Activated CD4-positive, alpha-beta memory T cell treated with anti-CD3 and anti-CD28 coated beads for 36 hours (primary cell): ENCODE measurements around the gene RSAD1. TPM values are rescaled to one million over a fixed set of nuclear protein-coding genes. Genes with fewer than 3 reads are reported as not detected.
A peak's percentile ranks its signal among the peaks of the same experiment; 100 is the strongest.

Experiments used
- CTCF ChIA-PET: fragments of 350-600 bp; sonication (Branson Sonifier 250); formaldehyde crosslinking; loops from one replicate; lab custom pipeline; 2021; ENCODE audit warnings: antibody characterized with exemption, inconsistent platforms; lab: Charles Lee
- POLR2A ChIA-PET: fragments of 350-600 bp; sonication (Branson Sonifier 250); formaldehyde crosslinking; loops from one replicate; lab custom pipeline; 2021; ENCODE audit warnings: antibody characterized with exemption; lab: Charles Lee
- DNase-seq: peaks from one replicate; pipeline ENCODE4 v3.0.0-alpha.2; 2020
- H3K27ac Mint-ChIP-seq: one replicate; pipeline ENCODE4 v1.8.0; 2021; ENCODE audit warnings: mixed read lengths
- H3K27me3 Mint-ChIP-seq: one replicate; pipeline ENCODE4 v1.8.0; 2021; ENCODE audit warnings: mixed read lengths
- H3K36me3 Mint-ChIP-seq: one replicate; pipeline ENCODE4 v1.8.0; 2021; ENCODE audit warnings: mixed read lengths
- H3K4me1 Mint-ChIP-seq: one replicate; pipeline ENCODE4 v1.8.0; 2021; ENCODE audit warnings: low read depth, mixed read lengths
- H3K4me3 Mint-ChIP-seq: one replicate; pipeline ENCODE4 v1.8.0; 2021; ENCODE audit warnings: mild to moderate bottlenecking, mixed read lengths
- H3K9me3 Mint-ChIP-seq: one replicate; pipeline ENCODE4 v1.8.0; 2021; ENCODE audit warnings: mixed read lengths
- intact Hi-C: fragments of 100-400 bp; cut with micrococcal nuclease; formaldehyde crosslinking; loops from one replicate; pipeline ENCODE4 v1.15.1; 2023
- total RNA-seq, 2 experiments: library from RNA; stranded (reverse); gene quantifications; one replicate each; pipeline ENCODE4 v1.2.3, GENCODE V29; 2021

Gene RSAD1
- total RNA-seq, 2 experiments from 2014 or later: 31.9 to 37.2 TPM

DNA sequence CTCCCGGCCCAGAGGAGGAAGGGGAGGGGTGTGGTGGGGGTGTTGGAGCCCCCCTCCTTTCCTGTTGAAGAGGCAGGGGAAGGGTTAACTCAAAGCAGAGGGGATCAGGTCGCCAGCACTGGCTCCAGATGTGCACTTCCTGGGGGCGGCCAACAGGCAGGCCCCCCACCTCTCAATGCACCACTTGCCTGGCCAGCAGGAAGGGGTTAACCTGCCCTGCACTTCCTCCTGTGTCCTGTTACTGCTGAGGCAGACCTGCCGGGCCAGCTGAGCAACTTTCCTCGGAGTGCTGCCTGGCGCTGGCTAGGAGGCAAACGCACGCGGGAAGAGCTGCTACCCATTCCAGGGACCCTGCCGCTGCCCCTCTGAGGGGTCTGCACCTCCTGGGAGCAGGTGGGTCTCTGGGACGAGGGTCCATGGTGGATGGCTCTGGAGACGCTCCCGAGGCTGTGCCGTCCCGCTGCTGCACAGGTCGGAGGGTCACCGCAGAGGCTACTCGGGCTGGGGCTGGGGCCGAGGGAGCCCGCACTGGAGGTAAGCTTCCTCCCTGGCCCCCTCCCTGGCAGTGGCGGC lies 53.9 kb downstream of the RSAD1 start, which contains the start of gene EPN3:
TSS of gene EPN3 (plus strand) at position 284 of the 573 bp plus-strand sequence. CDS start 3,822 bp downstream, outside the sequence.
- no peak for DNase-seq
- CTCF ChIA-PET: interaction anchor here (0.8 to 1.8 kb wide), 4 partner anchors 21 to 53 kb away, joined by 3 to 5 read pairs (median 3); partner anchors contain the start of gene CACNA1G
- POLR2A ChIA-PET: no interaction called here
- Mint-ChIP-seq H3K27me3 (peaks cover 52% of the 10 kb centered on the region), H3K9me3 (no peaks in the 10 kb centered on the region), H3K4me3 (no peak within 1 kb of the TSS), H3K4me1 (peaks cover 16% of the 10 kb centered on the region), H3K36me3 (no peaks in the 10 kb centered on the region), H3K27ac (no peak within 1 kb of the TSS)
- intact Hi-C loops: no loop called here

DNA sequence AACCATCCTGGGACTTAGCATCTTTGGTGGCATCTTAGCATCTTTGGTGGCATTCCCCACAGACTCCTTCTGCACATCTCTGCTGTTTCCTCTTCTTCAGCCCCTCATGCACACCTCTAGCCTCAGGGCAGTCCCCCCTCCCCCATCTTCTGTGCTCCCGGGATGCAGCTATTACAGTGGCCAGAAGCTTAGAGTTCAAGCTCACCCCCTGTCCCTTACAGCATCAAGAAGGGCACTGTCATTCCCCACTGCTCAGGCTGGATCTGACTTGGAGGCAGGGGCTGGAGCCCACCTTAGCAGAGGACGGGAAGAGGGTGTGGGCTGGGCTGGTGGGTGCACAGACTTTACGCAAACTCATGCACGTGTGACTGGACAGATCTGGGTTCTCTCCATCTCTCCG lies 54.5 kb downstream of the RSAD1 start:
- no peaks in the 10 kb centered on the region for H3K36me3 Mint-ChIP-seq
- POLR2A ChIA-PET: no interaction called here
- peaks cover 16% of the 10 kb centered on the region for H3K4me1 Mint-ChIP-seq
- intact Hi-C loops: no loop called here
- no peak overlapping the region for H3K27ac Mint-ChIP-seq
- DNase-seq: no peak
- no peaks in the 10 kb centered on the region for H3K9me3 Mint-ChIP-seq
- peaks cover 52% of the 10 kb centered on the region for H3K27me3 Mint-ChIP-seq
- CTCF ChIA-PET: interaction anchor here (0.8 to 1.8 kb wide), 5 partner anchors 9 to 53 kb away, joined by 3 to 5 read pairs (median 3); partner anchors contain the start of gene CACNA1G
- no peak overlapping the region for H3K4me3 Mint-ChIP-seq

DNA sequence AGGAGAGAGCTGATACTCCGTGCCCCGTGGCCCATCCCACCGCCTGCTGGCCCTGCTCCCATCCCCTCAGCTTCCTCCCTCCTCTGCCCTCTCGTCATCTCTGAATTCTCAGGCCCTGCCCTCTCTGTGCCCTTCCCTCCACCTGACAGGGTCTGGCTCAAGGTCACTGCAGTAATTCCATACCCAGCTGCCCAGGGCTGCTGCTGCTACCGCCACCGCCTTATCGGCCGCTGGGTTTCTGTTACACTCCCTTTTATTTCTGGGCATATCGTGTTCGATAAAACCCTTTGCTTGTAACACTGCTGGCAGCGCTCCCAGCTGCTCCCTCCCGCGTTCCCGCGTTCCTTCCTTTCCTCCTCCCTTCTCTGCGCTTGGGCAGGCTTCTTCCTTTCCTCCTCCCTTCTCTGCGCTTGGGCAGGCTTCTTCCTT lies 55.1 kb downstream of the RSAD1 start:
- Mint-ChIP-seq H3K36me3 (no peaks in the 10 kb centered on the region), H3K9me3 (no peaks in the 10 kb centered on the region), H3K4me3 (no peak overlapping the region), H3K27ac (no peak overlapping the region), H3K27me3 (peaks cover 49% of the 10 kb centered on the region), H3K4me1 (peaks cover 16% of the 10 kb centered on the region)
- ChIA-PET POLR2A (no interaction called here), CTCF (interaction anchor here (0.7 to 1.8 kb wide), 4 partner anchors 8 to 54 kb away, joined by 3 to 5 read pairs (median 3); no protein-coding TSS in a partner anchor)
- intact Hi-C loops: loop anchor here (1.0 to 2.0 kb wide), 2 partner anchors 22 to 55 kb away; partner anchors contain the start of gene RSAD1
- DNase-seq: no peak

DNA sequence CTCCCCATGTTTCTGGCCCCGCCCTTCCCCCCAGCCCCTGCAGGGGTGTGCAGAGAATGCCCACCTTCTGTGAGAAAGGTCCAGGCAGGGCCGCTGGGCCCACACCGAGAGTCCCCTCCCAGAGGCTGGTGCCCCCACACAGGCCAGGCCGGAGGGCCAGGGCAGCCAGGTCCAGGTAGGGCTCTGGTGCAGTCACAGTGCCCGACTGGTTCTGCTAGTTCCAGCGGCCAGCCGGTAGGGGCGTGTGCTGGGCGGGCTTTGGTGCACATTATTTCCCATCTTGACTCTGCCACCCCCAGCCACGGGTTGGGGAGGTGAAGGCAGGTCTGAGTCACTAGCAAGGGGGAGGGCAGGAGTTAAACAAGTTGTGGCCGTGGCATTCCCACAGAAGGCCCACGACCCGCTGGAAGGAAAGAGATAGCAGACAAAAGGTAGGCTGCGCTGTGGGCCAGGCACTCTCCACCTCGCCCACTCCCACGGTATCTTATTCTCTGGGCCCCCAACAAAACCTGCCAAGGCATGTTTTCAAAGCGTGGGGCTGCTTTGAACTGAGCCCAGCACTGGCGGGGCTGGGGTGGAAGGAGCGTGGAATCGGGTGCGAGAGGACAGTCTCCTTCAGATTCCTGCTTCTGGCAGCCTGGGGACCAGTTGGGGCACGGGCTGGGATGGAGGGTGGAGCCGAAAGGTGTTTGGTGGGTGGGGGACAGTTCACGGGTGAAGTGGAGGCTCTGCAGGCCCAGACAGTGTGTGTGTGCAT lies 55.7 kb downstream of the RSAD1 start:
- Mint-ChIP-seq H3K36me3 (no peaks in the 10 kb centered on the region), H3K4me3 (no peak overlapping the region), H3K4me1 (peaks cover 16% of the 10 kb centered on the region), H3K9me3 (no peaks in the 10 kb centered on the region), H3K27me3 (peaks cover 43% of the 10 kb centered on the region), H3K27ac (no peak overlapping the region)
- peak; percentile 63 for DNase-seq
- CTCF ChIA-PET: interaction anchor here (0.7 to 1.8 kb wide), 3 partner anchors 8 to 23 kb away, joined by 3 to 5 read pairs (median 3); no protein-coding TSS in a partner anchor
- POLR2A ChIA-PET: no interaction called here
- intact Hi-C loops: loop anchor here (1.0 to 2.0 kb wide), 2 partner anchors 23 to 56 kb away; partner anchors contain the start of gene RSAD1

DNA sequence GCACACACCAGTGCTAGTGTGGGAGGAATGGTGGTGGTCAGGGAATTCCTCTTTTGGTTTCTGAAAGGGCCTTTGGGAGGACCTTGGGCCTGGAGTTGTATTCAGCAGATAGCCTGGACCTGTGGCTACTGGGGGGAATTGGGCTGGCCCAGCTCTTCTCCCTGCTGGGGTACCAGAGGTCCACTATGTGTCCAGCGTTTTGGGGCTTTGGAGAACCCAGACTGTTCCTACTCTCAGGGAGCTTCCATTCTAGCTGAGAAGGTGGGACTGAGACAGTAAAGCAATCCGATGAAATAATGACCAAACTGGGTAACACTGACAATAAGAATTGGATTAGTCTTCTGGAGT lies 56.3 kb downstream of the RSAD1 start:
- Mint-ChIP-seq H3K36me3 (no peaks in the 10 kb centered on the region), H3K4me1 (peaks cover 16% of the 10 kb centered on the region), H3K9me3 (no peaks in the 10 kb centered on the region), H3K27me3 (peaks cover 39% of the 10 kb centered on the region), H3K27ac (no peak overlapping the region), H3K4me3 (no peak overlapping the region)
- POLR2A ChIA-PET: no interaction called here
- DNase-seq: no peak
- intact Hi-C loops: loop anchor here (1.0 to 2.0 kb wide), 2 partner anchors 24 to 56 kb away; partner anchors contain the start of gene RSAD1
- CTCF ChIA-PET: no interaction called here

DNA sequence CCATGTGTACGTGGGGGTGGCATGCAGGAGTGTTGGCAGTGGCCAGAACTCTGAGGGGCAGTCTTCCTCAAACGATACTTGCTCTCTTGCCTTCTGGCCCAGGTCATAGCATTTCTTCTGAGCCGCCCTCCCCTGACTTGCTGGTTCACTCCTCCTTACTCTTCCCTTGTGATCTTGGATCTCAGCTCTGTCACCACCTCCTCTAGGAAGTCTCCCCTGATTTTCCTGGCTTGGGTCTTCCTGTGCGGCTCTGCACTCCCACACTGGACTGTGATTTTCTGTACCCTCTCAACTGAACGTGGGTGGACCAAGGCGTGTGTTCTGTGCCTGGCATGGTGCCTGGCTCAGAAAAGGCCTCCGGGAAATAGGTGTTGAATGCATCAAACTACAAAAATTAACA lies 56.7 kb downstream of the RSAD1 start:
- H3K36me3 Mint-ChIP-seq: no peaks in the 10 kb centered on the region
- no peak for DNase-seq
- H3K27me3 Mint-ChIP-seq: peaks cover 36% of the 10 kb centered on the region
- H3K27ac Mint-ChIP-seq: no peak overlapping the region
- H3K9me3 Mint-ChIP-seq: no peaks in the 10 kb centered on the region
- H3K4me1 Mint-ChIP-seq: peaks cover 16% of the 10 kb centered on the region
- CTCF ChIA-PET: interaction anchor here (1.0 kb wide), 1 partner anchor 247 kb away, joined by 3 read pairs; no protein-coding TSS in a partner anchor
- POLR2A ChIA-PET: no interaction called here
- intact Hi-C loops: loop anchor here (2.0 kb wide), 1 partner anchor 57 kb away; the partner anchor contains the start of gene RSAD1
- no peak overlapping the region for H3K4me3 Mint-ChIP-seq

Other genes with a start within 250 kb of the RSAD1 start
- under 1 TPM in 1 of 2 experiments, not detected in 1; 0.07 TPM for gene TMEM92, start 204.4 kb upstream of the RSAD1 start, total RNA-seq
- 10 to 100 TPM; 41.3 to 43.3 TPM for gene XYLT2, start 132.7 kb upstream of the RSAD1 start, total RNA-seq
- gene MRPL27, start 105.7 kb upstream of the RSAD1 start, total RNA-seq: 10 to 100 TPM; 53.9 to 64.5 TPM
- 10 to 100 TPM; 47.7 to 48.1 TPM for gene EME1, start 105.6 kb upstream of the RSAD1 start, total RNA-seq
- 10 to 100 TPM; 77.1 to 78.8 TPM for gene LRRC59, start 81.3 kb upstream of the RSAD1 start, total RNA-seq
- 10 to 100 TPM; 20.1 to 23.6 TPM for gene ACSF2, start 52.6 kb upstream of the RSAD1 start, total RNA-seq
- not detected for gene CHAD, start 10.0 kb upstream of the RSAD1 start, total RNA-seq
- gene MYCBPAP, start 29.6 kb downstream of the RSAD1 start, total RNA-seq: 1 to 10 TPM; 8.1 to 8.5 TPM
- not detected for gene EPN3, start 53.9 kb downstream of the RSAD1 start, total RNA-seq
- gene SPATA20, start 68.3 kb downstream of the RSAD1 start, total RNA-seq: 10 to 100 TPM; 22.8 to 23.4 TPM
- gene CACNA1G, start 81.9 kb downstream of the RSAD1 start, total RNA-seq: under 1 TPM in 1 of 2 experiments, not detected in 1; 0.05 TPM
- gene ABCC3, start 156.0 kb downstream of the RSAD1 start, total RNA-seq: not detected
- gene ANKRD40, start 229.1 kb downstream of the RSAD1 start, total RNA-seq: 10 to 100 TPM; 27.4 to 27.8 TPM
- gene LUC7L3, start 240.7 kb downstream of the RSAD1 start, total RNA-seq: 100 to 1,000 TPM; 120 to 137 TPM